A549 (cell line): ENCODE results near the gene ZBTB20. TPM values are rescaled to one million over a fixed set of nuclear protein-coding genes. Genes with fewer than 3 reads are reported as not detected.

Source experiments
- ATAC-seq, 2 experiments: fragments of 200-7000 bp in 1 of 2; fragments of >200 bp in 1 of 2; cut with Nextera tagmentation in 1 of 2; cut with Tn5 transposase in 1 of 2; 3 replicates each; pipeline versions ENCODE4 v1.8.0 to v1.9.1; 2018 to 2020; ENCODE audit warnings: mild to moderate bottlenecking in 1 of 2, moderate library complexity in 1 of 2
- CTCF ChIA-PET: fragments of 300-600 bp; sonication (Branson Sonifier 250); formaldehyde crosslinking; extraction: SDS; loops from one replicate; lab custom pipeline; 2021; ENCODE audit warnings: antibody characterized with exemption, inconsistent platforms; lab: Yijun Ruan, JAX
- POLR2A ChIA-PET: fragments of 350-600 bp; formaldehyde crosslinking; extraction: SDS; loops from one replicate; lab custom pipeline; 2021; ENCODE audit warnings: antibody characterized with exemption, inconsistent platforms; lab: Yijun Ruan, JAX
- DNase-seq, 2 experiments: peaks; one replicate each; pipeline versions ENCODE4 v3.0.0 to v3.0.0-alpha.2; 2011 to 2016; ENCODE audit warnings: low read depth in 1 of 2, low spot score in 1 of 2
- FAIRE-seq: peaks from 2 replicates; lab custom pipeline; 2011; peaks lifted over from hg19 to GRCh38; lab: Jason Lieb, UNC
- H3K27ac ChIP-seq, 2 experiments: fragments of >200 bp; sonication (Bioruptor Twin); formaldehyde crosslinking; 3 replicates each; pipeline ENCODE4 v1.5.1; 2016 to 2017
- H3K4me1 ChIP-seq: fragments of >200 bp; sonication (Bioruptor Twin); formaldehyde crosslinking; 3 replicates; pipeline ENCODE4 v1.6.1; 2016
- H3K4me2 ChIP-seq: fragments of >200 bp; sonication (Bioruptor Twin); formaldehyde crosslinking; 3 replicates; pipeline ENCODE4 v1.6.1; 2016
- H3K4me3 ChIP-seq: fragments of >200 bp; sonication (Bioruptor Twin); formaldehyde crosslinking; 3 replicates; pipeline ENCODE4 v1.5.1; 2016
- H3K9me3 ChIP-seq: fragments of >200 bp; sonication (Bioruptor Twin); formaldehyde crosslinking; 3 replicates; pipeline ENCODE4 v1.6.1; 2016
- BHLHE40 ChIP-seq: IDR thresholded peaks from 2 replicates; pipeline ENCODE4 v1.6.1; 2012; ENCODE audit warnings: low read depth, low read length, inconsistent platforms
- CBX2 ChIP-seq: fragments of 200-600 bp; sonication (generic); IDR thresholded peaks from 2 replicates; pipeline ENCODE4 v1.6.1; 2016; ENCODE audit warnings: low read depth, mild to moderate bottlenecking, borderline replicate concordance
- CBX8 ChIP-seq: fragments of 200-600 bp; sonication (generic); IDR thresholded peaks from 2 replicates; pipeline ENCODE4 v1.6.1; 2016
- CHD2 ChIP-seq: fragments of 150-350 bp; IDR thresholded peaks from 2 replicates; pipeline ENCODE4 v1.6.1; 2014; ENCODE audit warnings: low read length; ENCODE audit not compliant: partially characterized antibody
- CHD4 ChIP-seq: fragments of 200-600 bp; sonication (generic); IDR thresholded peaks from 2 replicates; pipeline ENCODE4 v1.6.1; 2016; ENCODE audit warnings: antibody characterized with exemption, mild to moderate bottlenecking, borderline replicate concordance
- EP300 ChIP-seq, 2 experiments: fragments of >200 bp; sonication (Bioruptor Twin); formaldehyde crosslinking; IDR thresholded peaks; 2 replicates in 1 of 2; 3 replicates in 1 of 2; pipeline ENCODE4 v1.6.1; 2016 to 2017
- ESRRA ChIP-seq: fragments of 150-350 bp; IDR thresholded peaks from 2 replicates; pipeline ENCODE4 v1.6.1; 2014; ENCODE audit warnings: mild to moderate bottlenecking, low read length, borderline replicate concordance
- FOXS1 ChIP-seq: fragments of 250-450 bp; sonication (Bioruptor Pico); IDR thresholded peaks from 2 replicates; pipeline ENCODE4 v1.5.0; 2020; ENCODE audit warnings: mild to moderate bottlenecking, moderate library complexity
- GATA3 ChIP-seq: IDR thresholded peaks from 2 replicates; pipeline ENCODE4 v1.6.1; 2012; ENCODE audit warnings: borderline replicate concordance
- HOXA7 ChIP-seq: fragments of 250-450 bp; sonication (Bioruptor Pico); IDR thresholded peaks from 2 replicates; pipeline ENCODE4 v1.5.0; 2020; ENCODE audit warnings: mild to moderate bottlenecking, moderate library complexity
- HOXB13 ChIP-seq: fragments of 250-450 bp; sonication (Bioruptor Pico); IDR thresholded peaks from 2 replicates; pipeline ENCODE4 v1.5.0; 2020; ENCODE audit warnings: low read depth, mild to moderate bottlenecking, moderate library complexity
- HOXB5 ChIP-seq: fragments of 250-450 bp; sonication (Bioruptor Pico); IDR thresholded peaks from 2 replicates; pipeline ENCODE4 v1.5.0; 2020; ENCODE audit warnings: mild to moderate bottlenecking, moderate library complexity
- KDM1A ChIP-seq: fragments of 200-600 bp; sonication (generic); IDR thresholded peaks from 2 replicates; pipeline ENCODE4 v1.6.1; 2016; ENCODE audit warnings: low read depth, mild to moderate bottlenecking
- KDM5A ChIP-seq: fragments of 200-600 bp; sonication (generic); IDR thresholded peaks from 2 replicates; pipeline ENCODE4 v1.6.1; 2016; ENCODE audit warnings: antibody characterized with exemption, mild to moderate bottlenecking
- MAZ ChIP-seq: fragments of 150-350 bp; IDR thresholded peaks from 2 replicates; pipeline ENCODE4 v1.6.1; 2014; ENCODE audit warnings: antibody characterized with exemption, low read depth, low read length, borderline replicate concordance
- MYC ChIP-seq: IDR thresholded peaks from 2 replicates; pipeline ENCODE4 v1.6.1; 2012; ENCODE audit warnings: mild to moderate bottlenecking, inconsistent platforms, low read length, improper control_type of control experiment, borderline replicate concordance
- RARB ChIP-seq: fragments of 250-450 bp; sonication (Bioruptor Pico); IDR thresholded peaks from 2 replicates; pipeline ENCODE4 v1.8.0; 2021; ENCODE audit warnings: mild to moderate bottlenecking, moderate library complexity
- RNF2 ChIP-seq: fragments of 200-600 bp; sonication (generic); IDR thresholded peaks from 2 replicates; pipeline ENCODE4 v1.6.1; 2016; ENCODE audit warnings: low read depth, mild to moderate bottlenecking, antibody characterized with exemption, moderate library complexity, borderline replicate concordance
- SREBF2 ChIP-seq: fragments of 450-650 bp; IDR thresholded peaks from 2 replicates; pipeline ENCODE4 v1.6.1; 2014; ENCODE audit warnings: mild to moderate bottlenecking, moderate library complexity
- TFCP2L1 ChIP-seq: fragments of 250-450 bp; sonication (Bioruptor Pico); IDR thresholded peaks from 2 replicates; pipeline ENCODE4 v1.5.0; 2021; ENCODE audit warnings: mild to moderate bottlenecking
- TP53 ChIP-seq: fragments of 250-450 bp; sonication (Bioruptor Pico); IDR thresholded peaks from 2 replicates; pipeline ENCODE4 v1.5.0; 2021; ENCODE audit warnings: mild to moderate bottlenecking, moderate library complexity
- WGBS: methylation state at CpG from one replicate; pipeline ENCODE4 v1.1.6; 2017; ENCODE audit errors: missing lambda C conversion rate; 5-methylcytosine and 5-hydroxymethylcytosine counted together
- polyA plus RNA-seq, 4 experiments: library from polyadenylated mRNA; depleted of rRNA in 3 of 4; stranded (reverse); fragments of >200 nt; fragmentation: RNase III in 1 of 4; extraction: RNeasy Plus Mini Kit Qiagen cat#74134 plus additional on column Dnase treatment in 1 of 4; gene quantifications; 2 replicates in 3 of 4; 3 replicates in 1 of 4; pipeline ENCODE4 v1.2.3, GENCODE V29; 2011 to 2017
- TF ChIP-seq, protein P1 (sequence below): fragments of >200 bp; sonication (Bioruptor Twin); formaldehyde crosslinking; IDR thresholded peaks from 2 replicates; pipeline ENCODE4 v1.6.1; 2016
- TF ChIP-seq, protein P2 (sequence below): fragments of >200 bp; sonication (Bioruptor Twin); formaldehyde crosslinking; IDR thresholded peaks from 3 replicates; pipeline ENCODE4 v1.6.1; 2016
- TF ChIP-seq, protein P3 (sequence below): fragments of 150-350 bp; IDR thresholded peaks from 2 replicates; pipeline ENCODE4 v1.6.1; 2014; ENCODE audit warnings: low read depth, mild to moderate bottlenecking, low read length
- TF ChIP-seq, protein P4 (sequence below): fragments of 250-450 bp; sonication (Bioruptor Pico); IDR thresholded peaks from 2 replicates; pipeline ENCODE4 v1.5.0; 2021; ENCODE audit warnings: mild to moderate bottlenecking, moderate library complexity, borderline replicate concordance

The ZBTB20 gene
- polyA plus RNA-seq, 2 of the 4 experiments (the other 2 are of a cell fraction), result 0.85 to 5.0 TPM

DNA sequence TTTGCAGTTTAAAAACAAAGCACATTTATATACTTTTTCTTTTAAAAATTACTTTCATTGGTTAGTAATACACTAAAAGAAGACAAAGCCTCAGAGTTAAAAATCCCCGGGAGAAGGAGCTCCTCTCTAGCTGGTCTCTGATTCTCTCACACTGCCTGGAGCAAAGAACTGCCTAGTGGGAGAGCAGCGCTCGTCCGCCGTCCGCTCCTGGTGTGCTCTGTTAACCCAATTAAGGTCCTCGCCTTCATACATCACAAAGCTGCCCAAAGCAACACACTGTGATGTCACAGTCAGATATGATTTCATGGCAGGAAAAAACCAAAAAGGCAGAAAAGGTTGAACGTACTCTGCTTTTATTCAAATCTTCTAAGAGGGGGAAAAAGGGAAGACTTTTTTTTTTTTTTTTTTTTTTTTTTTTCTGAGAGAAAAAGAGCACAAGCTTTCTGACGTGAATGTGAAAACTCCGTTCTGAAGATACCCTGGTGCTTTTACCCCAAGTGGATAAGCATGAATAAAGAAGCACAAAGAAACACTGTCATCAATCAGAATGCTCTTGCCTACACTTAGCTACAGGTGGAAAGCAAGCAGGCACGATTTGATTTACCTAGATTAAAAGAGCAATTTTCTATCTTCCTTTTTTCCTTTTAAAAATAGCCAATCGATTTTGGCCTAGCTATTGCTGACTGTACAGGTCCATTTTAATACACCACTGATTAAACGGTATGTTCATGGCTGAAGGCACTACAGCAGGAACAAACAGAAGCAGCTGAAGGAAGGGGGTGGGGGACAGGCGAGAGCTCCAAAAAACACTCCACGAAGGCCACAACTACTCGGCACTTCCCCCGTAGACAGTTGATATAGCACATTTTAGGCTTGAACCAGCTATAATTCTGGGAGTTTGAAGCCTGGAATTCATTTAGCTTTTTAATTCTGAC, 738.1 kb downstream of the ZBTB20 start (continued):
- no peak for TF ChIP-seq CBX2
- TF ChIP-seq EP300 (IDR thresholded peaks at IDR 0.05), result no peak
- no peak for TF ChIP-seq MAZ

DNA sequence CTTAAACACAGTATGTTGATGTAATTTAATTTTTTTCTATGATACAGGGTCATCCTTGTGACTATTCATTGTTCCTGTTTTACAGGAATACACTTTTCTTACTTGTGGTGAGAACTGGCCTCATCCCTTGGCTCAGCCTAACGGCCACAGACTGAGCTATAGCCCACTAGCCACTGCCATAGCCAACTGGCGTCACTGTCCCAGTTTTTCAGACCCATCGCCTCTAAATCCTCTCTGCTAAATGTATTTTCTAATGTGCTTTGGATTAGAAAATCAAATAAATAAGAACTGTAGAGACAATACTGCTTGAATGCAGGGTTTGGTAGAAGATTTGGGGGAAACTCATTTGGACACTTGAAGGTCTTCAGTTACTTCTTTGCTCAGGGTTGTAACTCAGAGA, 740.2 kb downstream of the ZBTB20 start:
- TF ChIP-seq MYC (no peak), ESRRA (no peak), RARB (CRISPR knock-in tag) (no peak), TFCP2L1 (no peak), HOXB5 (no peak), HOXB13 (CRISPR knock-in tag) (no peak), FOXS1 (CRISPR knock-in tag) (no peak), CBX8 (no peak), HOXA7 (no peak), RNF2 (no peak), SREBF2 (no peak), CBX2 (no peak), CHD2 (no peak)
- TF ChIP-seq, protein P1, sequence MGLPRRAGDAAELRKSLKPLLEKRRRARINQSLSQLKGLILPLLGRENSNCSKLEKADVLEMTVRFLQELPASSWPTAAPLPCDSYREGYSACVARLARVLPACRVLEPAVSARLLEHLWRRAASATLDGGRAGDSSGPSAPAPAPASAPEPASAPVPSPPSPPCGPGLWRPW, result no peak
- TF ChIP-seq, protein P2, sequence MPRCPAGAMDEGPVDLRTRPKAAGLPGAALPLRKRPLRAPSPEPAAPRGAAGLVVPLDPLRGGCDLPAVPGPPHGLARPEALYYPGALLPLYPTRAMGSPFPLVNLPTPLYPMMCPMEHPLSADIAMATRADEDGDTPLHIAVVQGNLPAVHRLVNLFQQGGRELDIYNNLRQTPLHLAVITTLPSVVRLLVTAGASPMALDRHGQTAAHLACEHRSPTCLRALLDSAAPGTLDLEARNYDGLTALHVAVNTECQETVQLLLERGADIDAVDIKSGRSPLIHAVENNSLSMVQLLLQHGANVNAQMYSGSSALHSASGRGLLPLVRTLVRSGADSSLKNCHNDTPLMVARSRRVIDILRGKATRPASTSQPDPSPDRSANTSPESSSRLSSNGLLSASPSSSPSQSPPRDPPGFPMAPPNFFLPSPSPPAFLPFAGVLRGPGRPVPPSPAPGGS, result no peak
- Histone ChIP-seq H3K4me3 (no peak overlapping the region), H3K4me1 (peaks cover 4% of the 10 kb centered on the region), H3K27ac (no peak overlapping the region), H3K4me2 (no peak overlapping the region), H3K9me3 (no peaks in the 10 kb centered on the region)
- no peak for DNase-seq
- FAIRE-seq, result no peak
- no peak for ATAC-seq
- POLR2A ChIA-PET, result no interaction called here
- WGBS, result 93% methylated on average over 3 of the region's 3 CpGs
- CTCF ChIA-PET, result interaction anchor here (4.4 kb wide), 1 partner anchor 23 kb away, joined by 24 read pairs; no protein-coding TSS in a partner anchor

DNA sequence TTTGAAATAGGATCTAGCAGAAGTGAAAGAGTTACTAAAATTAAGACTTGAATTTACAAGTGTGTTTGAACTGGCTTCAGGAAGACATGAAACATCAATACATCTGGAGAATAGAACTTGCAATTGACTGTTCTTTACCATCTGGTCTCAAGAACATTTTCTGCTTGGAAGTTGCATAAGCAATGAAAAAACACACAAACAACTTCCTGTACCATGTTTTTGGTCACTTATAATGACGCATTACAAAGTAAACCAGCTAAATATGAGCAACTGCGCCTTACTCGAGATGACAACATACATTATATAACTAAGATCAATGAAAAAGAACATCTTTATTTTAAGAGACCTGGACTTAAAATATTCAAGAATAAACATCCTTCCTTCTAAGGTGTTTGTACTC, 740.8 kb downstream of the ZBTB20 start:
- no peak overlapping the region for H3K4me2 ChIP-seq
- FAIRE-seq (no peak), DNase-seq (no peak), ATAC-seq (no peak)
- H3K4me3 ChIP-seq, result no peak overlapping the region
- H3K27ac ChIP-seq, result no peak overlapping the region
- TF ChIP-seq MYC, result no peak
- TF ChIP-seq TP53 (CRISPR knock-in tag), result no peak
- no peak for TF ChIP-seq KDM5A
- no peak for TF ChIP-seq HOXB13 (CRISPR knock-in tag)
- no peak for TF ChIP-seq EP300 (IDR thresholded peaks at IDR 0.05)
- TF ChIP-seq, protein P3, sequence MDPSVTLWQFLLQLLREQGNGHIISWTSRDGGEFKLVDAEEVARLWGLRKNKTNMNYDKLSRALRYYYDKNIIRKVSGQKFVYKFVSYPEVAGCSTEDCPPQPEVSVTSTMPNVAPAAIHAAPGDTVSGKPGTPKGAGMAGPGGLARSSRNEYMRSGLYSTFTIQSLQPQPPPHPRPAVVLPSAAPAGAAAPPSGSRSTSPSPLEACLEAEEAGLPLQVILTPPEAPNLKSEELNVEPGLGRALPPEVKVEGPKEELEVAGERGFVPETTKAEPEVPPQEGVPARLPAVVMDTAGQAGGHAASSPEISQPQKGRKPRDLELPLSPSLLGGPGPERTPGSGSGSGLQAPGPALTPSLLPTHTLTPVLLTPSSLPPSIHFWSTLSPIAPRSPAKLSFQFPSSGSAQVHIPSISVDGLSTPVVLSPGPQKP, result no peak
- TF ChIP-seq KDM1A, result no peak
- no peak for TF ChIP-seq BHLHE40
- no peak for TF ChIP-seq CHD4
- no peak for TF ChIP-seq GATA3
- TF ChIP-seq, protein P4, sequence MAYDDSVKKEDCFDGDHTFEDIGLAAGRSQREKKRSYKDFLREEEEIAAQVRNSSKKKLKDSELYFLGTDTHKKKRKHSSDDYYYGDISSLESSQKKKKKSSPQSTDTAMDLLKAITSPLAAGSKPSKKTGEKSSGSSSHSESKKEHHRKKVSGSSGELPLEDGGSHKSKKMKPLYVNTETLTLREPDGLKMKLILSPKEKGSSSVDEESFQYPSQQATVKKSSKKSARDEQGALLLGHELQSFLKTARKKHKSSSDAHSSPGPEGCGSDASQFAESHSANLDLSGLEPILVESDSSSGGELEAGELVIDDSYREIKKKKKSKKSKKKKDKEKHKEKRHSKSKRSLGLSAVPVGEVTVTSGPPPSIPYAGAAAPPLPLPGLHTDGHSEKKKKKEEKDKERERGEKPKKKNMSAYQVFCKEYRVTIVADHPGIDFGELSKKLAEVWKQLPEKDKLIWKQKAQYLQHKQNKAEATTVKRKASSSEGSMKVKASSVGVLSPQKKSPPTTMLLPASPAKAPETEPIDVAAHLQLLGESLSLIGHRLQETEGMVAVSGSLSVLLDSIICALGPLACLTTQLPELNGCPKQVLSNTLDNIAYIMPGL, result no peak
- TF ChIP-seq MAZ, result no peak
- ChIA-PET POLR2A (no interaction called here), CTCF (interaction anchor here (1.5 to 4.4 kb wide), 3 partner anchors 12 to 23 kb away, joined by 3 to 24 read pairs (median 5); no protein-coding TSS in a partner anchor)
- H3K4me1 ChIP-seq, result no peaks in the 10 kb centered on the region; the same call in 2 of the 3 replicates
- H3K9me3 ChIP-seq, result no peaks in the 10 kb centered on the region
- WGBS, result 90% methylated on average over 3 of the region's 3 CpGs
